Stimulated activated naive CD8-positive, alpha-beta T cell treated with anti-CD3 and anti-CD28 coated beads, Interleukin-15, Interleukin-2, amounts not matched to agents 100 ng/mL and 50 ng/mL, for 24 hours (primary cell): ENCODE measurements around the gene PHACTR3.

Experiments
- H3K27ac Mint-ChIP-seq: one replicate; pipeline ENCODE4 v1.8.0; 2021; ENCODE audit warnings: mild to moderate bottlenecking, mixed read lengths
- H3K27me3 Mint-ChIP-seq: one replicate; pipeline ENCODE4 v1.8.0; 2021; ENCODE audit warnings: mixed read lengths
- H3K36me3 Mint-ChIP-seq: one replicate; pipeline ENCODE4 v1.8.0; 2021; ENCODE audit warnings: low read depth, mixed read lengths
- H3K4me1 Mint-ChIP-seq: one replicate; pipeline ENCODE4 v1.8.0; 2021; ENCODE audit warnings: low read depth, mixed read lengths
- H3K4me3 Mint-ChIP-seq: one replicate; pipeline ENCODE4 v1.8.0; 2021; ENCODE audit warnings: mild to moderate bottlenecking, mixed read lengths
- H3K9me3 Mint-ChIP-seq: one replicate; pipeline ENCODE4 v1.8.0; 2021; ENCODE audit warnings: mixed read lengths

Gene PHACTR3

DNA sequence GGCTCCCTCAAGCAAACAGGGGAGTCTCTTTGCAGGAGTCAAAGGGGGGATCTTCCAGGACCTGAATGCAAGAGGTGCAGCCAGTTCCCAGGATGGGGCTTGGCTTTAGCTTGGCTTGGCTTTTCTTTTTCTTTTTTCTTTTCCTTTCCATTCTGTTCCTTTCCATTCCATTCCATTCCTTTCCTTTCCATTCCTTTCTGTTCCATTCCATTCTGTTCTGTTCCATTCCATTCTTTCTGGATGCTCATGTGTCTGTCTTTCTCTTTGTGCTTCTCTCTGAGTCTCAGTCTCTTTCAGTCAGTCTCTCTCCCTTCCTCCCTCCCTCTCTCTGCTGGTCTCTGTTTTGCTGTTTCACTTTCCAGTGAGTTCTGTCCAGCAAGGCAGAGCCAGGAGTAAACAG is 163.3 kb downstream of the PHACTR3 start:
- no peaks in the 10 kb centered on the region for H3K9me3 Mint-ChIP-seq
- no peaks in the 10 kb centered on the region for H3K36me3 Mint-ChIP-seq
- no peak overlapping the region for H3K27ac Mint-ChIP-seq
- no peaks in the 10 kb centered on the region for H3K4me1 Mint-ChIP-seq
- no peaks in the 10 kb centered on the region for H3K27me3 Mint-ChIP-seq
- no peak overlapping the region for H3K4me3 Mint-ChIP-seq

DNA sequence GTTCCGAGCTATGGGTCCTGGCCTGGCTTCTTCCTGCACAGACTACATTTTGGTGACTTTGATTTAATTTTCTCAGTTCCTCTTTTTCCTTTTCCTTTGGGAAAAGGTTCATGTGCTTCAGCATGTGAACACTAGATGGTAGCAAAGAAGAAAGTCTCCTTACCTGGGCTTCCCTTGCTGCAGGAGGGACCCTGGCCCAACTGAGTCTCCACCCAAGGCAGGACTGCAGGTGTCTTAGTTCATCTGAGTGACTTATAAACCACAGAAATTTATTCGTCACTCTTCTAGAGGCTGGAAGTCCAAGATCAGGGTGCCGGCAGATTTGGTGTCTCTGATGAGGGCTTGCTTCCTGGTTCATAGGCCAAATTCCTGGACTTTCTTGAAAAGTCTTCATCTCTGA is 165.9 kb downstream of the PHACTR3 start:
- Mint-ChIP-seq H3K27me3 (no peaks in the 10 kb centered on the region), H3K36me3 (no peaks in the 10 kb centered on the region), H3K4me3 (no peak overlapping the region), H3K4me1 (no peaks in the 10 kb centered on the region), H3K27ac (no peak overlapping the region), H3K9me3 (no peaks in the 10 kb centered on the region)

DNA sequence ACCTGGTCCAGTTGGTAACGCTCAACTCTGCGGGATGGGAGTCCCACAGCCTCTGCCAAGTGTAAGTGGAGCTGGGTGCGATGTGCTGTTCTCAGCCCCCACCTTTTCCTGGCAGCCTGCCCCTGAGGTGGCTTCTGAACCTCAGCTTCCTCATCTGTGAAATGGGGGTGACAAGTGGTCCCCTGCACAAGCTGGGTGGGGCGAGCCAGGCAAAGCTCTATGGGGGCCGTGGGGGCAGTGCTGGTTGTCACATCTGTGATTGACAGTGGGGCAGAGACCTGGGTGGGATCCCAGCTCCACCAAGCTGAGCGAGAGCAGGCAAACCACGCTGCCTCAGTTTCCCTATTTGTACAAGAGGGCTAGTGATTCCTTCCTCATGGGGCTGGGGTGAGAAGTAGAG is 166.5 kb downstream of the PHACTR3 start:
- Mint-ChIP-seq H3K27me3 (no peaks in the 10 kb centered on the region), H3K9me3 (no peaks in the 10 kb centered on the region), H3K4me1 (no peaks in the 10 kb centered on the region), H3K36me3 (no peaks in the 10 kb centered on the region), H3K27ac (no peak overlapping the region), H3K4me3 (no peak overlapping the region)

DNA sequence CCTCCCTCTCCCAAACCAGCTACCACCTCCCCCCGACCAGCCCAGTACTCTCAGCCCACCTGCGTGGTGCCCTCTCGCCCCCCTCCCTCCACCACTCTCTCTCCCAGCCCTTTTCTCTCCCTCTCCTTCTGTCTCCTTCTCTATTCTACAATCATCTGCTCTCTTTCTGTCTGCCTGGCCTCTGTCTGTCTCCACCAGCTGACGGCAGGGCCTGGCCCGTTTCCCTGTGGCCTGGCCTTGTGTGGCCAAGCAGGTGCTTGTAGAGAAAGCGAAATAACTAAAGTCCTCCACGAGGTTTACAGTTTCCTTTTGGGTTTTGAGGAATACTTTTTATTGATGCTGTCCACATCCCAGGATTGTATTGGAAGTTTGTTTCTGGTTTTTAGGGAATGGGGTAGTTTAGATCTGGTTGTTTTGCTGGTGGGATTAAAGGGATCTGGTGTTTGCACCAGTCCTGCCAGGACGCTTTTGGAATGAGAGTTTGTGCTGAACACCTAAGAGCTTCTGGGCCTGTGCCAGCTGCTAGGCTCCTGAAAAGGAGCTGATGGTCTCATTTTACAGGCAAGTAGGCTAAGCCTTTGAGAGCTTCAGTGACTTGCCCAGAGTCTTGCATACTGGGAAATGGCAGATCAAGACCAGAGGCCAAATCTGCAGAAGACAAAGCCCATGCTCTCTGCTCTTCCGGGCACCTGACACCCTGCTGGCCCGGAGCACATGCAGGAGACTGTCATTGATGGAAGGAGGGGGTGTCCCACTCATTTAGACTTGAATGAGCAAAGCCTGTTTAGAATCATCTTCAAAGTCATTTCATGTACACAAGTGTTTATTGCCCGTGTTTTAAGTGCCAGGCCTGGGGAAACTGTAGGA is 167.4 kb downstream of the PHACTR3 start:
- H3K27me3 Mint-ChIP-seq = no peaks in the 10 kb centered on the region
- H3K4me3 Mint-ChIP-seq = no peak overlapping the region
- no peak overlapping the region for H3K27ac Mint-ChIP-seq
- H3K4me1 Mint-ChIP-seq = no peaks in the 10 kb centered on the region
- H3K36me3 Mint-ChIP-seq = no peaks in the 10 kb centered on the region
- H3K9me3 Mint-ChIP-seq = no peaks in the 10 kb centered on the region

DNA sequence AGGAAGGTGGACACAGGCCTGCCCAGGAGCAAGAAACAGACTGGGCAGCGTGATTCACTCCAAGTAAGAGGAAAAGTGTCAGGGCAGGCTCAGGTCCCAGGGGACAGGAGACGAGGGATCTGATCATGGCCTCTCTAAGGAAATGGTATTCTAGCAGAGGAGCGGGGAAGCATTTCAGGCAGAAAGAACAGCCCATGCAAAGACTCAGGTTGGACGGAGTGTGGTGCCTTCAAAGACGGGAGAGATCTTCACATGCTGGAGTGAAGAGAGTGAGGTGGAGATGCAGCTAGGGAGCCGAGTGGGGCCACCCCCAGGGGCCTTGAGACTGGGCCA is 168.0 kb downstream of the PHACTR3 start:
- H3K4me3 Mint-ChIP-seq = no peak overlapping the region
- H3K27me3 Mint-ChIP-seq = no peaks in the 10 kb centered on the region
- no peaks in the 10 kb centered on the region for H3K36me3 Mint-ChIP-seq
- H3K9me3 Mint-ChIP-seq = no peaks in the 10 kb centered on the region
- no peak overlapping the region for H3K27ac Mint-ChIP-seq
- no peaks in the 10 kb centered on the region for H3K4me1 Mint-ChIP-seq

DNA sequence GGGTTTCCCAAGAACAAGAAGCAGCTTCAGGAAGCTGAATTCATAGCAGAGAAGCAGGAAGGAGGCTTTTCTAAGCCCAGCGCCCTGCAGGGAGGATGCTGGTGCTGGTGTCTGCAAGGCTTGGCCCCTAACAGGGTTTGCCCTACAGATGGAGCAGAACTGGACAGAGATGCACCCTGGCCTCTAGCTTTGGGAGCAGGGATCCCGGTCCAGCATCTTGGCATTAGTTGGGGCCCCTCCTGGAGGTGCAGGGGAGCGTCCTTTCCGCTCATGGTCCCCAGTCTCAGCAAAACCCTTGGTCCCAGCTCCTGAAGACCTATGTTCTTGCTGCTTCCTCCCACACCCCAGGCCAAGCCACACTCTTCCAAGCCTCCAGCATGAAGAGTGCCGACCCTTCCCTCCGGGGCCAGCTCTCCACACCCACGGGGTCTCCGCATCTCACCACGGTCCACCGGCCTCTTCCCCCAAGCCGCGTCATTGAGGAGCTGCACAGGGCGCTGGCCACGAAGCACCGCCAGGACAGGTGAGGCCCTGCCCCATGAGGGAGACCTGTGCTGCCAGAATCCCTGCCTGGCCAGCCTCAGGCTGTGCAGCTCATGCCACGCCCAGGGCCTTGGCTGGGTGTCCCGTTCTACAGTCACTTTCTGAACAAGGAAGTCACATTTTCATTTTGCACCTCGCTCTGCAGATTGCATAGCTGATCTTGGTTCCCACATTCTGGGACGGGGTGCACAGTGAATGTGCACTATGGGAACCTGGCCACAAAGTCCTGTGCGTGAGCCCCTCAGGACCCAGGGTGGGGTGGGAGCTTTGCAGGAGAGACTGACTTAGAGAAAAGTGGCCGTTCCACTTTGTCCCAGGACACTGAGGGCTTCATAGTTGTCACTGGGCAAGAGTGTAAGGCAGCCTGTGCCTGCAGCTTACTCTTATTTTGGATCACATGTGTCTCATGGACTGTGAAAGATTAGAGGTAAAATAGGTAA is 168.9 kb downstream of the PHACTR3 start:
- no peaks in the 10 kb centered on the region for H3K27me3 Mint-ChIP-seq
- H3K4me3 Mint-ChIP-seq = no peak overlapping the region
- no peak overlapping the region for H3K27ac Mint-ChIP-seq
- H3K9me3 Mint-ChIP-seq = no peaks in the 10 kb centered on the region
- H3K36me3 Mint-ChIP-seq = no peaks in the 10 kb centered on the region
- H3K4me1 Mint-ChIP-seq = no peaks in the 10 kb centered on the region

DNA sequence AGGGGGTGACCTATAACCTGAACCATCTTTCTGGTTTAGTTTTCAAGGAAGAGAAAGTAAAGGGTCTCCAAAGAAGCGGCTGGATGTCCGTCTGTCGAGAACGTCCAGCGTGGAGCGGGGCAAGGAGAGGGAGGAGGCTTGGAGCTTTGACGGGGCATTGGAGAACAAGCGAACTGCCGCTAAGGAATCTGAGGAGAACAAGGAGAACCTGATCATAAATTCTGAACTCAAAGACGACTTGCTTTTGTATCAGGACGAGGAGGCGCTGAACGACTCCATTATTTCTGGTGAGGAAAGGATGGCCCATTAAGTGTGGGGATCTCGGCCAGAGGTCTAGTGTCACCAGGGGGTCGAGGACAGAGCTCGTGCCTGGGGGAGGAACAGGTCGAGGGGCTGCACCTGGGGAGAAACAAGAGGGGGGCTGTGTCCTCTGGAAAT is 169.9 kb downstream of the PHACTR3 start:
- H3K36me3 Mint-ChIP-seq = no peaks in the 10 kb centered on the region
- no peaks in the 10 kb centered on the region for H3K9me3 Mint-ChIP-seq
- H3K27ac Mint-ChIP-seq = no peak overlapping the region
- H3K4me3 Mint-ChIP-seq = no peak overlapping the region
- no peaks in the 10 kb centered on the region for H3K4me1 Mint-ChIP-seq
- H3K27me3 Mint-ChIP-seq = no peaks in the 10 kb centered on the region

DNA sequence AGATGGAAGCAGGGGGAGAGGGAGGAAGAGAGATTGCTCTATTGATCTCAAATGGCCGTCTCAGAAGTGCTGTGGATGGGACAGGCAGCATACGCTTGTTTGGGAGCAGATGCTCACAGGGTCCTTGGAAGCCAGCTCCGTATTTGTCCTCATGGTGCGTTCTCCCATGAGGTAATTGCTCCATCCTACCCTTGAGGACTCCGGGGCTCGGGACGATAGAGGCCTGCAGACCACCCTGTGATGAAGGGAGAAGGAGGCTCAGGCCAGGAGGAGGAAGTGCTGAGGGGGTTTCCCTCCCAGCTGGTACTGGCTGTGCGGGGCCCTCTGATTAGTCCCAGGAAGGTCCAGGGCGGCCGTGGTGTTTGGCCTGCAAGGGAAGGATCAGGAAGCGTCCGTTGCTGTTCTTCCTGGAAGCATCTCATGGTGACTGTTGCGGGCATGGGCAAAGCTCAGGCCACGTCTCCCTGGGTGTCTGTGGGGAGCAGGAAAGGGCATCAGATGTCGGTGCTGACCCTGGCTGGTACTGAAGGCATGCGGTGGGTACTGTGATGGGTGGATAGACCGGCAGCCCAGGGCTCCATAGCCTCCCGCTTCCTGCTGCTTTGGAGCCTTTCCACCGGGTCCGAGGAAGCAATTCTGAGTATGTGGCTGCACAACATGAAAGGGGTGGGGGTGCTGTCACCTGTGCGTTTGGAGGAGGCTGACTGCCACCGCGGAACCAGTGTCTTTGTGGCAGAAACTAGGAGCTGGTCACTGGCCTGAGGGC is 170.8 kb downstream of the PHACTR3 start:
- no peaks in the 10 kb centered on the region for H3K36me3 Mint-ChIP-seq
- no peaks in the 10 kb centered on the region for H3K9me3 Mint-ChIP-seq
- H3K27me3 Mint-ChIP-seq = no peaks in the 10 kb centered on the region
- no peak overlapping the region for H3K27ac Mint-ChIP-seq
- no peak overlapping the region for H3K4me3 Mint-ChIP-seq
- no peaks in the 10 kb centered on the region for H3K4me1 Mint-ChIP-seq

DNA sequence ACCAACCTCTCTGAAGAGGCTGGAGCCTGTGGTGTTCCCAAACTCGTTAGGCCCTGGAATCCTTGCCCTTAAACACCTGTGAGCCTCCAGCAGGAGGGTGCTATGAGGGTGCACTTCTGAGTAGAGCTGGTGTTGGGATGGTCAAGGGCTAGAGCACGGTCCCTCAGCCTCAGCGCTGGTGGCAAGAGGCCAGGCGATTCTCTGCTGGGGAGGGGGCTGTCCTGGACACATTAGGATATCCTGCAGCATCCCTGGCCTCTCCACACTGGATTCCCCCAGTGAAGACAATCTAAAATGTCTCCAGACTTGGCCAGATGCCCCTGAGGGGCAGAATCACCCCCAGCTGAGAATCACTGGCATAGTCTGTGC is 171.3 kb downstream of the PHACTR3 start:
- Mint-ChIP-seq H3K9me3 (no peaks in the 10 kb centered on the region), H3K4me3 (no peak overlapping the region), H3K4me1 (no peaks in the 10 kb centered on the region), H3K36me3 (no peaks in the 10 kb centered on the region), H3K27me3 (no peaks in the 10 kb centered on the region), H3K27ac (no peak overlapping the region)

DNA sequence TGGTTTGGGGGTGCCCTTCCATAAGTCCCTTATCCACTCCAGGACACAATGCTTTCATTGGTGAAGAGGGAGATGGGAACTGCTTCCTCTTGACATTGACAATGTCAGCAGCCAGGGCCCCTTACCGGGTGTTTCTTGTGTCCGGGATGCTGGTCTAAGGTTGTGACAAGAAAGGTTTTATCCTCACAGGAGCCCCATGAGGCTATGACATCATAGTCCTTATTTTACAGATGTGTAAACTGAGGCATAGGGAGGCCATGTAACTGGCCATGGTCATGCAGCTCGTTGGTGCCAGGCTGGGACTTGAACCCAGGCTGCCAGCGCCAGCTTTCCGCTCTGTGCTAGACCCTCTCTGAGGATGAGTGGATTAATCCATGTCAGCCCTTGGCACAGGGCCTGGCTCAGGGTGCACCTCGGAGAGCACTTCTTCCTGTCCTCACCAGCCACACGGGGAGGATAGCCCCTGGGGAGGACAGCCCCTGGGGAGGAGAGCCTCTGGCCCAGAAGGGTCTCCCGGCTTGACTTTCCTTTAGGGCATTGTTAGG is 171.8 kb downstream of the PHACTR3 start:
- H3K36me3 Mint-ChIP-seq = no peaks in the 10 kb centered on the region
- H3K27ac Mint-ChIP-seq = no peak overlapping the region
- no peak overlapping the region for H3K4me3 Mint-ChIP-seq
- no peaks in the 10 kb centered on the region for H3K9me3 Mint-ChIP-seq
- no peaks in the 10 kb centered on the region for H3K27me3 Mint-ChIP-seq
- H3K4me1 Mint-ChIP-seq = no peaks in the 10 kb centered on the region

DNA sequence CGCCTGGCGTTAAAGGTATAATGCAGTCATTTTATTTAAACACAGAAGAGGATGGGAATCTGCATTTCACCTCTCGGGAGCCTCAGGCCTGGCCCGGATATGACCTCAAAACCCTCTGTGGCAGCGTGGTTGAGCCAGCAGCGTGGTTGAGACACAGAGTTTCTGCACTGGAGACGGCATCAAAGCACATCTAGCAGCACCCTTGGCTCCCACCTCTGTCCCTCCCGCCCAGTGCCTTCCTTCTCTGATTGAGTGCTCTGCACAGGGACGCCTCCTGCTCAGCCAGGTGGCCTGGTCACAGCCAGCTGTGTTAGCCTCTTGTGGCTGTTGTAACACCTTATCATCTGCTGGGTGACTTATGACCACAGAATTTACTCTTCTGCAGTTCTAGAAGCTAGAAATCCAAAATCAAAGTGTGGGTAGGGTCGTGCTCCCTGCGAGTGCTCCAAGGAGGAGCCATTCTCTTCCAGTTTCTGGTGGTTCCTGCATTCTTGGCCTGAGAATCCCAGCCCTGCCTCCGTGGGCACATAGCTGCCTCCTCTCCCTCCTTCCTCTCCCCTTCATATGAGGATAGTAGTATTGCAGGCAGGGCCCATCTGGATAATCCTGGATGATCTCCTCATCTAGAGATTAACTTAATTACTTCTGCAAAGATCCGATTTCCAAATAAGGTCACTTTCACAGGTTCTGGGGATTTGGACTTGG is 172.4 kb downstream of the PHACTR3 start:
- no peaks in the 10 kb centered on the region for H3K27me3 Mint-ChIP-seq
- no peaks in the 10 kb centered on the region for H3K4me1 Mint-ChIP-seq
- no peaks in the 10 kb centered on the region for H3K9me3 Mint-ChIP-seq
- no peak overlapping the region for H3K4me3 Mint-ChIP-seq
- no peaks in the 10 kb centered on the region for H3K36me3 Mint-ChIP-seq
- no peak overlapping the region for H3K27ac Mint-ChIP-seq

DNA sequence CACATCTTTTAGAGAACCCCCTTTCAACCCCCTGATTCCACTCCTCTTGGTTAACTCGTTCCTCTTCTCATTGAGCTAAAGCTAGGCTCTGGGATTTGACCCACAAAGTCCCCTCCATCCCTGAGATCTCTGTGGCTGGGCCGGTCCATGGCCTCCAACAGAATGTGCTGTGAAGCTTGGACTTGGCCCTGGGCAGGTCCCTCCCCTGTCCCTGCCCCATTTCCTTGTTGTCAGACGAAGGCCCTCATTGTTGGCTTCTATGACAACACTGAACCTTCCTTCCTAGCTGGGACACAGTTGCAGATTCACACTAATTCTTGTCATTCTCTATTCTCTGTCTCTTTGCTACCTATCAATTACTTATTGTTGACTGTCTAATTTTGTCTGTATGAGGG is 173.0 kb downstream of the PHACTR3 start:
- Mint-ChIP-seq H3K27ac (no peak overlapping the region), H3K36me3 (no peaks in the 10 kb centered on the region), H3K9me3 (no peaks in the 10 kb centered on the region), H3K4me3 (no peak overlapping the region), H3K4me1 (no peaks in the 10 kb centered on the region), H3K27me3 (no peaks in the 10 kb centered on the region)

DNA sequence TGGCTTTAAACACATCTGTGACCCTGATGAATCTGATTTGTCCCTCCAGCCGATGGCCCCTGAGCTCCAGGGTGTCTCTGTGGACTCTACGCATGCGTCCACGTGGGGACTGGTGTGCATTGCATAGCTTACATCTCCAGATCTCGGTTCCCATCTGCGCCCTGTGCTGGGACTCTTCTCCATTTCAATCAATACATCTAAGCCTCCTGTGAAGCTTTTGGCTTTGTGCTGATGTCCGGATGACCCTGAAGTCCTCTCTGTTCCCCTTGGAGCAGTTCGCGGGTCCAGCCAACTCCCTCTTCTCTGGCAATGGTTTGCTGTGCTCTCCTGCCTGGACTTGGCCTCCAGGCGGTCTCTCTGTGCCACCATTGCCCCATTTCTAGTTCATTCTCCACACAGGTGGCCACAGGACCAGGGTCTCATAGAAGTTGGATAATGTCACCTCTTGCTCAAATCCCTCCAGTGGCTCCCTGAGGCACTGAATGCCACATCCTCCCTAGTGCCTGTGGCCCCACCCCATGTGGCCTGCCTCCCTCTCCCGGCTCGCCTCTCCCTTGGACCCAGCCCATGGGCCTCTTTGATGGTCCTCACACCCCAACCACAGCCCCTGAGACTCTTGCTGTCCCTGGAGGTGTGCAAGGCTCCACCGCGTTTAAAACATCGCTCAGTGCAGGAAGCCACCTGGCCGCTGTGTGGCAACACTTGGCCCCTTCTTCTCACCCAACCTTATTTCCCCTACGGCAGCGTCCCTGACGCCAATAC is 173.7 kb downstream of the PHACTR3 start:
- no peak overlapping the region for H3K4me3 Mint-ChIP-seq
- H3K4me1 Mint-ChIP-seq = no peaks in the 10 kb centered on the region
- no peaks in the 10 kb centered on the region for H3K36me3 Mint-ChIP-seq
- no peak overlapping the region for H3K27ac Mint-ChIP-seq
- no peaks in the 10 kb centered on the region for H3K9me3 Mint-ChIP-seq
- no peaks in the 10 kb centered on the region for H3K27me3 Mint-ChIP-seq
